GM18498 (cell line): Measurements from ENCODE around the gene AMPD1.

Source experiments
- ATAC-seq: cut with Tn5 transposase; IDR thresholded peaks from one replicate; pipeline ENCODE4 v1.9.1; 2021; ENCODE audit warnings: mild to moderate bottlenecking, moderate library complexity; ENCODE audit not compliant: unreplicated experiment

Gene AMPD1

DNA sequence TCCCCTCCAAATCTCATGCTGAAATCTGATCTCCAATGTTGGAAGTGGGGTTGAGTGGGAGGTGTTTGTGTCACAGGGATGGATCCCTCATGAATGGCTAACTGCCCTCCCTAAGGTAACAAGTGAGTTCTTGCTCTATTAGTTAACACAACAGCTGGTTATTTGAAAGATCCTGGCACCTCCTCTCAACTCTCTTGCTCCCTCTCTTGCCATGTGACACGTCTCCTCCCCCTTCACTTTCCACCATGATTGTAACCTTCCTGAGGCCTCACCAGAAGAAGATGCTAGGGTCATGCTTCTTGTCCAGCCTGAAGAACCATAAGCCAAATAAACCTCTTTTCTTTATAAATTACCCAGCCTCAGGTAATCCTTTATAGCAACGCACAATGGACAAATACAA, 54.0 kb downstream of the AMPD1 start:
- no peak for ATAC-seq

DNA sequence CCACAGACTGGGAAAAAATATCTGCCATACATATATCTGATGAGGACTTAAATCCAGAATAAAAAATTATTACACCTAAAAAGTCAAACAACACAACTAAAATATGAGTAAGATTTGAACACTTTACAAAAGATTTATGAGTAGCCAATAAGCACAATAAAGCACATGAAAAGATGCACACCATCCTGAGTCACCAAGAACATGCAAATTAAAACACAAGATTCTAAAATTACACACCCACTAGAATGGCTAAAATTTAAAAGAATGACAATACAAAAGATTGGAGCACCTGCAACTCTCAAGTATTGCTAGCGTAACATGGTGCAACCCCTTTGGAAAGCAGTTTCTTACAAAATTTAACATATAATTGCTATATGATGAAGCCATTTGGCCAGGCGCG, 56.4 kb downstream of the AMPD1 start:
- ATAC-seq, result no peak

DNA sequence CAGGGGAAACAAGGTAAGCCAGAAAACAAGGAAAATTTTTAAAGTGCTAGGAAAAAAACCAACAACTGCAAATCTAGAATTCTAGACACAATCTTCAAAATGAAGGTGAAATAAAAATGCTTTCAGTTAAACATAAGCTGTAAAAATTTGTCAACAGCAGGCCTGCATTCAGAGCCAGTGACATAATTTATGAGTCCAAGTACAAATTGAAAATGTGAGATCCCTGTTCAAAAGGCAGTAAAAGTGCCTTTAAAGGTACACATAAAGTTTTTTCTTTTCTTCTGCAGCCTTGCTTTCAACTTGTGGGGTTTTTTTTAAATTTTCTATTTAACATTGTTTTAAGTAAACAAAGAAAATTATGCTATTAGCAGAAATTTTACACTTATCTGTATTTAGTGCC, 62.9 kb downstream of the AMPD1 start:
- ATAC-seq, result no peak

DNA sequence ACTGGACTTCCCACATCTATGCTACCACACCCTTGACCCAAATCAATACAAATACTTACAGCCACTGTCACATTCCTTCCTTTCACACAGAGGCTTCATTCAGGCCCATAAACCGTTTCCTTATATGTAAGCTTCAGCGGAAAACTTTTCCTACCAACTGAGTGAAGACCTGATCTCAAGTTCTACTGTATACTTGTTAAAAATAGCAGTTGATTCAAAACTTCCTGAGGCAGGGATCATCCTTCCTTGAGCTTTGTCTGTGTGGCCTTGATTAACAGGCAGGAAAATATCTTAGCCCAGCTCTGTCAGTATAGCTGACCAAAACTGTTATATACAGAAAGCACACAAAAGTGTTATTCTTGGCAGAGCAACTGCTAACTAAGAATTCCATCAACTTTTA, 68.2 kb downstream of the AMPD1 start:
- ATAC-seq, result no peak

DNA sequence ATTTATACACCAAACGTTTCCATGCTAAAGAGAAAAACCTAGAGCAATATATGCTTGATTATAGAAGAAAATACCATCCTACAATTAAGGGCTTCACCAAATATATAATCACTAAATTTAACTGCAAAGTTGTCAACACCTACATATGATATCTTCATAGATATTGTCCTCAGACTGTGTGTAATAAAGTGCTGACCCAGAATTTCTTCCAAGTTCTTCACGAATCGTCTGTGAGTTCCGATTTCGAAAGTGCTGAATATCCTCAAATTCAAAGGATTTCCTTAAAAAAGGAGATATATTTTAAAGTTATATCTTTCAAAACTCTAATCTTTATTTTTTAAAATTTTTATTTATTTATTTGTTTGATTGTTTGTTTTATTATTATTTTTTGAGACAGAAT, 72.0 kb downstream of the AMPD1 start:
- no peak for ATAC-seq
